ENCODE results near the gene CIB2.

GRCh38 chr15:78177447-78177873 lies 46.2 kb upstream of the CIB2 start:
- TF ChIP-seq CTCF (IDR thresholded peaks at IDR 0.05), result peak in 3 of 4 experiments; percentile 43 to 70 (median 56)
- no peak for TF ChIP-seq POLR2A (IDR thresholded peaks at IDR 0.05)

Data from prostate gland (tissue), 2 donors.